SKM-1 treated with dmso at 0.1 percent for 144 hours (cell line): Measurements from ENCODE around the gene WDR7.

Source experiments
- DNase-seq: peaks from one replicate; lab custom pipeline; 2025; ENCODE audit not compliant: unreplicated experiment; lab: John Stamatoyannopoulos, UW

The WDR7 gene

DNA sequence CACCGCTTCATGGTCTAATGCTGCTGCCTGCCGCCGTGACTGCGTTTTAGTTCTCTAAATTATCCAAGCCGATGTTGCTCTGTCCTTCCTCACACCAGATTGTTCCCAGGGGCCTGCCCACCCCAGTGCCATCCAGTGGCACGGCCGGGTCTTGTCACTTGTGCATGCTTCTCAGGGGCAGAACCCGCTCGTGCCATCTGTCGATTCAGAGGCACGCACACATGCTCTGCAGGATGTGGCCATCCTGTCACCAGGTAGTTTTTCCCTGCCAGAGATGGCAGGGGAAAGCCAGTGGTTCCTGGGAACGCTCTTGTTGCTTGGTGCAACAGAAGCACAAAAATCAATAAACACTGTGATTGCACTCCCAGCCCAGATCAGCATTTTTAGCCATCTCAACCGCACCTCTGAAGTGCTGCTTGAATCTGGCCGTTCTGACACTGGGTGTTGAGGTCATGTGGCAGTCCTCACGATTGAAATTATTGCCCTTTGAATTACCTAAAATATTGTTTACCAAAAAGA, 376.1 kb downstream of the WDR7 start:
- no peak for DNase-seq

DNA sequence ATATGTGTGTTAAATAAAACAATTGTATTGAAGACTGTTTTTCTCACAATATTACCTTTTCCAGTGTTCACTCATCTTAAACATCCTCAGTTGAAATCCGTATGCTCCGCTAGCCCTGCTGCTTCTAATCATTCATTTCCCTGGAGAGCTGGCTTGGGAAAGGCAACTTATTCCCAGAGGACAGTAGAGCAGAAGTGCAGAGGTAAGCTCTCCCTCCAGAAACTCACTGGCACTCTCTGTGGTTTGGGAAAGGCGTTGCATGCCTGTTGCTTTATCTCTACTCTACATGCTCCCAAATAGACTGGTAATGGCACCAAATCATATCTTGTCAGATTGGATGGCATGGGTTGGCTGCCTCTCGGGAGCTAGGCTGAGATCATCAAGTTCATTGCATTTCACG, 378.6 kb downstream of the WDR7 start:
- no peak for DNase-seq

DNA sequence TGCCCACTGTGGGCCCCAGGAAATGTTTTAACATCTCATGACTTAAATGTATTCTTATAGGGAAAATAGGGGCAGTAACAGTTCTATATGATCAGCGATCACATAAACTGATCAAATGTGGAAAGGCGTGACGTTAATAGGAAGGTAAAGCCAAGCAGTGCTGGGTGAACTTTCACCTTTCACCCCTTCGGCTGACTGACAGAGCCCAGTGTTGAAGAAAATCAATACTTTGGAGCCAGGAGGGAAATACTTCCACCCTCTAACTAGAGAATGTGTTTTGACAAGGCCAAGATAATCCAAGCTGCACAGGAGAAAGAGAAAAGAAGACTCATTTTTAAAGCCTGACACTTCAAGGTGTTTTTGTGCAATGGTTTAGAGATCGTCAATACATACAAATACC, 379.3 kb downstream of the WDR7 start:
- no peak for DNase-seq

DNA sequence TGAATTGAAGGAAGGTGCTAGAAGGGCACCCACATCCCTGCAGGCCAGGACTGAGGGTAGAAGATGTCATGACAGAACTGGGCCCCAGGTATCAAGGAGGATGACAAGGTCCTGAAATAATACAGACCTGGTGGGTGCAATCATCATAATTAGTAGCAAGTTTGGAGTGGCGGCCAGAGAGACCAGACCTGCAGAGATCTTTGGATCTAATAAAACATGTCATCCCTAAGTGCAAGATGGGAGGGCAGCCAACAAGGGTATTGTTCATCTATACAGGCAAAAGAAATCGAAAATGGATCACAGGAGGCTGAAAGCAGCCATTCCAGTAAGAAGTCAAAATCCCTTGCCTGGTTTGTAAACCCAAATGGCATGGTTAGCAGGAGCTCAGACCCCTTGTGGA, 384.4 kb downstream of the WDR7 start:
- no peak for DNase-seq

DNA sequence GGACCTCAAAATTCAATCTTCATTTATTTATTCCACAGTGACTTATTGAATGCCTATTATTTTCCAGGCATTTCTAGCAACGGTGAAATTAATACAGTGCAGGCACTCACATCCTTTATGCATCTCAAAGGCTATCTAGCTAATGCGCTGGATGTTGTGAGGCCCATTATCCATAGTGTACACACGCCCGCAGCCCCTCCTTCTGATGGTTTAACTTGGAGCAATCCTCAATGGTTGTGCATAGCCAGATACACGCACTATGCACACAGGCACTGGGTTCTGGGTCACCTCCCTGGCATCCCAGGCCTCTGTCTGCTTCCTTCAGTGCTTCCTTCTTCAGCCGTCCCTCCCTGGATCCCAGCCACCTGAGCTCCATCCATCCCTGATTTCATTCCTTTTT, 387.2 kb downstream of the WDR7 start:
- no peak for DNase-seq

DNA sequence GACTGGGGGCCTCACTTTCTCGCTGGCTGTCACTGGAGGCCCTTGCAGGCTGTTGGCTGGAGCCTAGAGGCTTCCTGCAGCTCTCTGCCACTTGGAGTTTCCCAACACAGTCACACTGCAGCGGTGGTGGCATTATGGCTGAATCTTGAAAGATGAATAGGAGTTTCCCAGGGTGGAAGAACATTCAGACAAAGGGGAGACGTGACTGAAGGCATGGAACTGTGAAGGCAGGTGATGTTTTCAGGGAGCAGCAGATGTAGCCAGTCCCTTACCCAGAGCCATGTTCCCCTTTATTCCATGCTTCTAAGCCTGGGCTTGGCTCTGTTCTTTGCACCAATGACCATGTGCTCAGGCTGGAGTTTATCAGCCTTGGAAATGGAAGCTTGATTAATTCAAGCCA, 389.0 kb downstream of the WDR7 start:
- no peak for DNase-seq

DNA sequence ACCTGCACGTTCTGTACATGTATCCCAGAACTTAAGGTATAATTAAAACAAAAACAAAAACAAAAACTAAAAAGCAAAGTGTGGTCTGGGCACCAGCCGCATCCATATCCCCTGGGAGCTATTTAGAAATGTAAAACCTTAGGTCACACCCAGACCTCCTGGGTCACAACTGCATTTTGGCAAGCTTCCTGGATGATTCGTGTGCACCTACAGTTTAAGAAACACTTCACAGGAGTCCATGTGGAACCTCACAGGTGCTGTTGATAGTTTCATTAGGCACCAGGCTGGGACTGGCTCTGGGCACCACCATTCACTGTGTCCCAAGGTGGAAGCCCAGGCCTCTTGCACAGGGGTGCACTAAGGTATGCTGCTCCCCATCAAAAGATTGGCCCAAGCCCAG, 392.1 kb downstream of the WDR7 start:
- DNase-seq: no peak

DNA sequence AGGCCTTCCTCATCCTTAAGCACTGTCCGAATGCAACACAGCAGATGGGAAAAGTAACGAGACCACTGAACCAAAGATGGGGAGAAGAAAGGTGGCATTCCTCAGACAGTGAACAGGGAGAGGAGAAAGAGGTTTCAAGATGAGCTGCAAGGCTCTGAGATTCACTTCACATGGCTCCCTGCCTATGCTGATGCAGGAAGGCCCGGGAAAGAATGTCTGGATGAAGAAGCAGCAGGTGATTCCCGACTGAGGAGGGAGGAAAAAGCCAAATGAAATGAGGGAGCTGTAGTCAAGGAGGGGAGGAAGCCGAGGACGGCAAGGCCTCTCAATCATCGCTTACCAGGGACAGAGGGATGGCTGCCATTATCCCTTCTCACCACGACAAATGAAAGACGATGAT, 397.2 kb downstream of the WDR7 start:
- DNase-seq: no peak

DNA sequence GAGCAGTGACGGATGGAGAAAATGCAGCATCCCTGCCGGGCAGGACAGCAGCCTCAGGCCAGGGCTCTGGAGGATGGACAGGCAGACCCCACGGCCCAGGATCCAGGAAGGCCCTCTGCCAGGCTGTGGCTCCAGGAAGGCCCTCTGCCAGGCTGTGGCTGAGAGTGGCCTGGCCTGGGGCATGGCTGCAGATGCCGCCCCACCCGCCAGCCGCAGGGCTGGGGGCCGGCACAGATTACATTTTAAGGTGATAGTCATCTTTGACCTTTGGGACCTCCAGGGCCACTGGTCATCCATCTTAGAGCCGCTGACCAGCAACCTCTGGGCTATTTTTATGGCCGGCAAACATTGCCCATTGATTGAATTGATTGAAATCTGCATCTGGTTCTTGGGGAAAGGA, 397.7 kb downstream of the WDR7 start:
- DNase-seq: no peak

DNA sequence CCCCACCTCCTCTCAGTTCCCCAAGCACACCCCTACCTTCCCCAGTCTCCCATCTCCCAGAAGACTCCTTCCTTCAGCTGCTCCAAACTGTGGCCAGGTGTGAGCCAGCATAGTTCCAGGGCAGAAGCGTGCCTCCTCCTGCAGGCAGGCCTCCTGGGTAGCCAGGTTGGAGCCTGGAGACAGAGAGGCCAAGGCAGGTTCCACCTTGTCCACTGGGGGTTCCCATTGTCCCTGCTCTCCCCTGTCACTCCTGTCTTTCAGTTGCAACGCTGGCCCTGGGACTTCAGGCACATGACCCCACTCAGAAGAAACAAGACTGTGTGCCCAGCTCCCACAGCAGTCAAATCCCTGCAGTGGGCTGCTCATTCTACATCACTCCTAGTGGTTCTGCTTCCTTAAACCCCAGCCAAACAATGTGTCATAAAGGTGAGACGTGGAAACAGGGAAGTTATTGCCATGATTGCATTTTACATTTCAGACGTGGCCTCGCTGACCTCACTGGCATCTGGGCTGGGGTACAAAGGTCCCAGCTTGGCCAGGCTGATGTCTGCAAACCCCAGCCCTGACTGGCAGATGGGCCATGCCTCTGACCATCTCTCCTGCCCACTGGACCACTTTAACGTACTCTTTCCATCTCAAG, 399.3 kb downstream of the WDR7 start:
- no peak for DNase-seq

DNA sequence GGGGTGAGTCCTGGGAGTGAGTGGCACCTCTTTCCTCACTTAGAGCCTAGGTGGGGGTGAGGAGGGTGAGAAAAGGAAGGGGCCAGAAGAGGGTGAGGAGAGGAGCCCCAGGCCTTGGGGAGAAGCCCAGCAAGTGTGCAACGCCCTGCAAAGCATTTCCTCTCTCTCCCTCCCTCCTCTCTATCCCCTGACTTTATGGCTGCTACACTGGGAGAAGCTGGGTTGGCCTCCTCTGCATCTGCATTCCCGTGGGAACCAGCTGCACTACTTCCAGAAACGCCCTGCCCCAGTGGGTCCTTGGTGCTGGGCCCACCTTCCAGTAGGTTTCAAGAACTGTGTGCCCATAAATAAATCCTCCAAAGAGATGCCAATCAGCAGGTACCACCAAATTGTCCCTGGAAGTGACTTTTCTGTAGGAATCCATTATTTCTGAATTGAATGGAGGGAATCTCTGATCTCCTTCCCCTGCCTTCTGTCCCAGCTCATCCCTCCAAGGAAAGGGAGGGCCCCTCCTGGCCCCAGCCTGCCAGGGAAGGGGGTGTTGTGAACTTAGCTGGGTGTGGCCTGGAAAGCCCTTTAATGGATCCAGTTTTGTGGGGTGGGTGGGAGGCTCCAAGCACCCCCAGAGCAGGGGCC, 400.0 kb downstream of the WDR7 start:
- DNase-seq: no peak

DNA sequence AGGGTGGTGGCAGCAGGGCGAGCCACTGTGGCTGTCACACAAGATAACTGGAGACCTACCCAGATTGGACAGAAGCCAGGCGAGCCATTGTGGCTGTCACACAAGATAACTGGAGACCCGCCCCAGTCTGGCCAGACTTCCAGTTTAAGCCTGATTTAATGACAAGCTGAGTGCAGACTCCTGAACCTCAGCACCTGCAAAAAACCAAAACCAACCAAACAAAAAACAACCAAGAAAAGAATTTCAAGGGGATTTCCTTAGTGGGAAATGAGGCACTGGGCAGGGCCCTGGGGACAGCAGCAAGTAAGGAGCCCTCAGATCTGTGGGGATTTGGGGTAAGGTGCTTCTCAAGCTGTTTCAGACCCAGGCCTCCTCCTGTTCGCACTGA, 400.5 kb downstream of the WDR7 start:
- no peak for DNase-seq

DNA sequence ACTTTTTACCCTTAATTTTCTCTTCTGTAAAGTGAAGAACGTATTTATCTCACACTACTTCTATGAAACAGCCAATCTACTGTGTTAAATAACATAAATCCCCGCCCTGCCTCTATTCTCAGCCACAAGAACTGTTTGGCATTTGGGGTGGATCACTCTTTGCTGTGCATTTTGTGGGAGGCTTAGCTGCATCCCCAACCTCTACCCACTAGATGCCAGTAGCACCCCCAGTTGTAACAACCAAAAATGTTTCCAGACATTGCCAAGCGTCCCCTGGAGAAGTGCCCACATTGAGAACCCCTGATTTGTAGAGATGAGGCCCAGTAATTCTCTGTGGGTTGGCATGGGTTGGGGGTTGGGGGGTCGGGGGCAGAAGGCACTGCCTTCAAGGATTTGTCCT, 401.0 kb downstream of the WDR7 start:
- no peak for DNase-seq

DNA sequence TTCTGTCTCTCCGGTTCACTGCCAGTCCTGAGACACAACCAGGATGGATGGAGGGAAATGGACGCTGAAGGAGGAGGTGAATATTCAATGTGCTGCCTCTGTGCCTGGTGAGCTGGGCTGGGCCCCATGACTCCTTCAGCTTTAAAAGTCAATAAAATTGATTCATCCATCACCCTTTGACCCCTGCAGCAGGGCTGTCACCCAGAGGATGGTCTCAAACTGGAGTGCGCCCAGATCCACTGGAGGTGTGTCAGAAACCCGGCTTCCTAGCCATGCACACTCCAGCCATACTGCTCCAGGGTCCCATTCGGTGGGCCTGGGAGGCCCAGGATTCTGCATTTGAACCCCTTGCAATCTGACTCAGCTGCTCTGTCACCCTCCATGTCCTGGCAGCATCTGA, 401.6 kb downstream of the WDR7 start:
- DNase-seq: no peak

DNA sequence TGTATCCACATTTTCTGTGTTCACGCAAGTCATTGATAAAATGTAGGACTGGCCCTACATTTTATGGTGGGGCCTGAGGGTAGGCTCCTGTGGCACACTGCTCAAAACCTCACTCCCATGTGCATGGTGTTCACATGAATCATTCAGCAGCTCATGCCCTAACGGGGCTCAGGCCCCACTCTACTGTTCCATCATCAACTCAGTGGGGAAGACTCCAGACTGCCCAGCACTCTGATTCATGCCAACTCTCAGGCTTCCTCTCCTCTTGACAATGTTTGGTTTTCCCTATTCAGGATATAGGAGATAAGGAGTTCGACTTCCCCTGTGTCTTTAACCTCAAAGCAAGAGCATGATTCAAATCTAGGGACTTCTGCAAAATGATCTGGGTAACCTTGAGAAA, 403.7 kb downstream of the WDR7 start:
- DNase-seq: no peak

DNA sequence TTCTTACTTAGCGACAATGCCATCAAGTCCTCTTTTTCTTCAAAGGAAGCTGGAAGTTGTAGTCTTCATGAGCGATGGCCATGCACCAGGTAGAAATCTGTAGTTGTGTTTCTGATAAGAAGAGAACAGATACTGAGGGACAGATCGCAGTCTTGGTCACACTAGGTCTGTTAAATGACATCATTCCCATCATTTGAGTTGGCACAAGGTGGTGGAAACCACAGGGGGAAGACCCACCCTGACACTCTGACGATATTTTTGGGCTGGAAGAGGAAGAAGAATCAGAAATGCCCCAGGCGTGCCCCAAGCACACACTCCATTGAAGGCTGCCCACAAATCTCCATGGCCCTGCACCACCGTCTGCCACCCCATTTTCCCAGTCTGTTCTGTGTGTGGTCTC, 406.7 kb downstream of the WDR7 start:
- no peak for DNase-seq

DNA sequence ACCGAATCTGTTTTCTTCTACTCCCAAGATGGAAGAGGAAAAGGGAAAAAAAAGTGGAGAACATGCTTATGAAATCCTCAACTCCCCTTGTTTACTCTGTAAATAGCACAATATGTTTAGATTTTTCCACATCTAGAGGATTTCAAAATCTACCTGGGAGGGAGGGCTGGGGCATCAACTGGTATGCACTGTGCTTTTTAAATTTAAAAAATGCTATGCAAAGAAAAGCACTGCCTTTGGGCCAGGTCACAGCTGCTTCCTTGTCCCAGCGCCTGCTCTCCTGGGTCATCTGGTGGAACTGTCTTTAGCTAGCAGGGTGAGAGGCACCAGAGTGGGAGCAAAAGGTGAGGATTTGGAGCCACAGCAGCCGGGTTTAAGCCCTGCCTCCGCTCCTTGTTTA, 407.6 kb downstream of the WDR7 start:
- DNase-seq: no peak

DNA sequence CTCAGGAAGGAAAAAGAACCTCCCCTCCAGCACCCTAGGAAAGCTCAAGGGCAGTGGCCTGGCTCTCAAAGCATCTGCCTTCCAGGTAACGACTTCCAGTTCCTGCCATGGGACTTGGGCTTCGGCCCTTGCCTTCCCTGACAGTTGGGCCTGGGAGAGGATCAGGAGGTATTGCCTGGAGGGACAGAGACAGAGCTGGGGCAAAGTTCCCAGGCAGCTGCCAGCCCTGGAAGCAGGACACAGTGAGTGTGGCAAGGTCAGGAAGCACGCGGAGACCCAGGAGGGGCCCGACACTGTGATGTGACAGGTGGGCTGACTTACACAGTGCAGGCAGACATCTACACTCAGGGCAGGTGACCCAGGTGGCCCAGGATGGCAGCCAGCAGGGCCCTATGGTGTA, 408.2 kb downstream of the WDR7 start:
- DNase-seq: no peak

DNA sequence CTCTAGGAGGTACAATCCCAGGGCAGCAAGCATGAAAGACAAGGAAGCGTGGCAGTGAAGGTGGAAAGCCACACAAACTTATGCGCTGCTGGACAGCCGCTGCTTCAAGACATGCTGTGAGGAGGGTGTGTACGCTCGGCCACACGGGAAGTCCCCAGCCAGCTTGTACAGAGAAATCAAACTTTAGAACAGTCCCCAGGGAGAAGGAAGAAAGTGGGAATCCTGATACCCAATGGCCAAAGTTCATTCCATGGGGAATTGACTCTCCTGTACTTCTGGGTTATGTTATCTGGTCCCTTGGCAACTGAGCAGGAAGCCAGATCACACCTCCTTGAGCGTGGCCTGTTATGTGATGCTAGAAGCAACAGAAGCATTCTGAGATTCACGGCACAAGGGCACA, 409.7 kb downstream of the WDR7 start:
- no peak for DNase-seq

DNA sequence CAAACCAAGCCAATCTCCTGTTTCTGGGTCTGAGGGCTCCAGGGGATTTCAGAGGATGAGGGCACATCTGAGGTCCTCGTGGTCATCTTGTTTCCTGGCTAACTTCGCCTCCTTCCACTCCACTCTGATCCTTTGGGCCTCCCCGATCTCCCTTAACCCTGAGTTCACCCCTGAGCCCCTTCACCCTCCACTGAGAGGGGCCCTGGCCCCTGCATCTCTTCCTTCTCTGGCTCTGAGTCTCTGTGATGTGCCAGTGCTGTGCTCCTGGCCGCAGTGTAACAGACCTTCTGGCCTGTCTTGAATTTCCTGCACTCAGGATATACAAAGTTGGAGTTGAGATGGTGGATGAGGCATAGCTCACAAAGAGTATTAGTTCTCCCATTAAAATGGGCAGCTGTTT, 411.0 kb downstream of the WDR7 start:
- no peak for DNase-seq

DNA sequence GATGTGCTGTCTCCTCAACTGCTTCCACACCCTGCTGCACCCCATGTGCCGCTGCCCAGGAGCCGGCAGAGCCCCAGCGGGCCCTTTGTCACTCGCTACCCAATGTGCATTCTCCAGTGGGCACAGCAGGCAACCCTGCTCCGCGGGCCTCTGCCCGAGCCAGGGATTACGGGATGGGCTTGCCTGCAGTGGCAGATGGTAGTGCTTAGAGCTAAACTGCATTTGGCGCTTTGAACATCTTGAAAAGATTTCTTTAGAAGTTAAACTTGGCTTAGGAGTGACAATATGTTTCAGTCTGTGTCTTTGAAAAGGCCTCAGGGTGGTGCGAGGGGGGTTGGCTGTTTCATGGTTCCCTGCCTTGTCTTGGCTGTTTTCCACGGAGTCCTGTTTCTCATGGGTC, 411.7 kb downstream of the WDR7 start:
- no peak for DNase-seq

DNA sequence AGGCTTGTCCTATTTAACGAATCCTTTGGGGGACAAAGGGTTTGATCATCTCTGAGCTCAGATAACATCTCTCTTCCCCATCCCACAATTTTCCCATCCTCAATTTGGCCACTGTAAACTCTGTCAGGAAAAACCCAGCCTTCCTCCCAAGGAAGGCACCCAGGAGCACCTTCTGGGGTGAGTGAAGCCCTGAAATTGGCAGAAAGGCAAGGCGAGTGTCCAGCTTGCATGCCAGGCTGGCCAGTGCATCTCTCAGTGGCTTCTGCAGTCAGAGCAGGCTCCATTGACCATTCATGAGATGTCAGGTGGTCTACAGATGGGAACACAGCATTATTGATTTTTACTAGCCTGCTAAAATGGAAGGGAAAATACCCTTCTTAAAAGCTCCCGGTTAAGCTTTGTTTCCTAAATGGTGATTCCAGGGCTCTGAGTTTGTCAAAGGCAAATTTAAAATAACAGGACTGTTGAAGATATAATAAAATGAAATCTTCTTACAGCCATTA, 412.5 kb downstream of the WDR7 start:
- DNase-seq: no peak
